HepG2 (cell line): ENCODE measurements around the gene AKIRIN1. TPM values are rescaled to one million over a fixed set of nuclear protein-coding genes. Genes with fewer than 3 reads are reported as not detected.

Source experiments
- ATAC-seq: fragments of 200-7000 bp; cut with Tn5 transposase; 3 replicates; pipeline ENCODE4 v1.9.1; 2020; ENCODE audit warnings: mild to moderate bottlenecking, moderate library complexity
- BruUV-seq: library from RNA; stranded (reverse); fragments of 400-500 nt; replicated peaks from 2 replicates; lab custom pipeline; 2021; lab: Mats Ljungman, UMichigan
- CTCF ChIA-PET: fragments of 300-600 bp; formaldehyde crosslinking; extraction: SDS; loops from one replicate; lab custom pipeline; 2021; ENCODE audit warnings: low total read pairs, inconsistent platforms, low intra/inter-chr PET ratio; lab: Yijun Ruan, JAX
- POLR2A ChIA-PET: fragments of 350-600 bp; sonication (Branson Sonifier 250); formaldehyde crosslinking; loops from one replicate; lab custom pipeline; 2020; ENCODE audit warnings: antibody characterized with exemption, inconsistent platforms; lab: Yijun Ruan, JAX
- DNase-seq: peaks from one replicate; pipeline ENCODE4 v3.0.0-alpha.2; 2015; ENCODE audit warnings: low spot score
- FAIRE-seq: peaks from 3 replicates; lab custom pipeline; 2011; peaks lifted over from hg19 to GRCh38; lab: Jason Lieb, UNC
- H2AFZ ChIP-seq: one replicate; pipeline ENCODE4 v1.6.1; 2011; ENCODE audit warnings: low read length, inconsistent platforms
- H3K27ac ChIP-seq: fragments of 300-600 bp; 3 replicates; pipeline ENCODE4 v1.8.0; 2011; ENCODE audit warnings: mixed run types, mild to moderate bottlenecking, mixed read lengths, low read length, inconsistent platforms; ENCODE audit not compliant: insufficient read depth; ENCODE audit errors: extremely low read length
- H3K27me3 ChIP-seq, 2 experiments: fragments of 200-600 bp in 1 of 2; 2 replicates in 1 of 2; 3 replicates in 1 of 2; pipeline versions ENCODE4 v1.6.0 to v1.8.0; 2011; ENCODE audit warnings: low read length in 2 of 2, mild to moderate bottlenecking in 2 of 2, moderate library complexity in 2 of 2, inconsistent platforms in 1 of 2; ENCODE audit not compliant: insufficient read depth in 2 of 2, control insufficient read depth in 1 of 2
- H3K36me3 ChIP-seq, 2 experiments: fragments of 200-600 bp in 1 of 2; replicated peaks in 1 of 2; 2 replicates in 1 of 2; 3 replicates in 1 of 2; pipeline versions ENCODE4 v1.5.1 to v1.8.0; 2011; ENCODE audit warnings: low read length in 2 of 2, inconsistent platforms in 1 of 2; ENCODE audit not compliant: insufficient read depth in 2 of 2, control insufficient read depth in 1 of 2
- H3K4me1 ChIP-seq: 2 replicates; pipeline ENCODE4 v1.5.1; 2012; ENCODE audit warnings: low read length, inconsistent platforms; ENCODE audit not compliant: insufficient read depth
- H3K4me2 ChIP-seq: 2 replicates; pipeline ENCODE4 v1.6.0; 2011; ENCODE audit warnings: low read depth, low read length, inconsistent platforms
- H3K4me3 ChIP-seq, 3 experiments: fragments of 200-600 bp in 1 of 3; sonication (generic), shearing (Covaris generic) in 1 of 3; replicated peaks in 1 of 3; 2 replicates each; pipeline ENCODE4 v1.5.1; 2011 to 2016; ENCODE audit warnings: low read length in 3 of 3, inconsistent platforms in 2 of 3, low read depth in 2 of 3, mild to moderate bottlenecking in 2 of 3, control low read depth in 1 of 3, mixed read lengths in 1 of 3; ENCODE audit not compliant: insufficient read depth in 1 of 3
- H3K79me2 ChIP-seq: one replicate; pipeline ENCODE4 v1.6.1; 2011; ENCODE audit warnings: low read length, inconsistent platforms; ENCODE audit not compliant: insufficient read depth
- H3K9ac ChIP-seq: 2 replicates; pipeline ENCODE4 v1.6.0; 2011; ENCODE audit warnings: mild to moderate bottlenecking, low read depth, low read length, inconsistent platforms; ENCODE audit not compliant: insufficient read depth
- H3K9me3 ChIP-seq: 2 replicates; pipeline ENCODE4 v1.5.1; 2012; ENCODE audit warnings: mild to moderate bottlenecking, low read length
- H4K20me1 ChIP-seq: 2 replicates; pipeline ENCODE4 v1.6.0; 2011; ENCODE audit warnings: inconsistent platforms, mild to moderate bottlenecking, low read length, moderate library complexity; ENCODE audit not compliant: insufficient read depth
- BCL3 ChIP-seq: sonication (generic); formaldehyde crosslinking; IDR thresholded peaks from 2 replicates; pipeline ENCODE4 v1.5.1; 2020; ENCODE audit warnings: mild to moderate bottlenecking, missing genetic modification reagents, moderate library complexity
- FOSL2 ChIP-seq: sonication (generic); formaldehyde crosslinking; IDR thresholded peaks from 2 replicates; pipeline ENCODE4 v1.4.0; 2020; ENCODE audit warnings: missing genetic modification reagents
- GATA4 ChIP-seq: sonication (generic); IDR thresholded peaks from 2 replicates; pipeline ENCODE4 v1.6.1; 2016; ENCODE audit warnings: antibody characterized with exemption, low read depth, borderline replicate concordance
- KIAA2018 ChIP-seq: sonication (generic); formaldehyde crosslinking; IDR thresholded peaks from 2 replicates; pipeline ENCODE4 v1.5.0; 2020; ENCODE audit warnings: mild to moderate bottlenecking, missing genetic modification reagents, borderline replicate concordance
- NFE2 ChIP-seq: sonication (generic); formaldehyde crosslinking; IDR thresholded peaks from 2 replicates; pipeline ENCODE4 v1.4.0; 2020; ENCODE audit warnings: missing genetic modification reagents
- NFE2L2 ChIP-seq: fragments of 150-350 bp; IDR thresholded peaks from 2 replicates; pipeline ENCODE4 v1.6.1; 2014; ENCODE audit warnings: low read length
- SNAPC4 ChIP-seq: sonication (generic); formaldehyde crosslinking; IDR thresholded peaks from 2 replicates; pipeline ENCODE4 v1.4.0; 2020; ENCODE audit warnings: mild to moderate bottlenecking, missing genetic modification reagents
- TEAD3 ChIP-seq: optimal IDR thresholded peaks from 2 replicates; pipeline ENCODE3; 2016; ENCODE audit warnings: borderline replicate concordance
- ZNF564 ChIP-seq: sonication (generic); formaldehyde crosslinking; IDR thresholded peaks from 2 replicates; pipeline ENCODE4 v1.8.1; 2023; ENCODE audit warnings: mild to moderate bottlenecking, missing genetic modification reagents
- WGBS: methylation state at CpG from one replicate; pipeline ENCODE4 v1.1.6; 2017; ENCODE audit warnings: low lambda C conversion rate; 5-methylcytosine and 5-hydroxymethylcytosine counted together
- in situ Hi-C: cut with HindIII; loops from 2 replicates; pipeline ENCODE4 v1.10.0; 2017; ENCODE audit warnings: low pct_unique_long_range_greater_than_20kb; ENCODE audit not compliant: extremely low pct_ligation_motif_present
- intact Hi-C: fragments of 100-400 bp; cut with micrococcal nuclease; formaldehyde crosslinking; loops from one replicate; pipeline ENCODE4 v1.10.0; 2022; ENCODE audit not compliant: unreplicated experiment
- polyA plus RNA-seq, 8 experiments: library from polyadenylated mRNA; depleted of rRNA in 3 of 8; stranded (reverse) in 7 of 8; unstranded in 1 of 8; fragments of >200 nt; fragmentation: Illumina TruSeq in 4 of 8; extraction: Trizol in 4 of 8; gene quantifications; 2 replicates each; pipeline versions ENCODE4 v1.2.1 to v1.2.3, GENCODE V29; 2011 to 2016; ENCODE audit warnings: low read depth in 4 of 8, missing spikeins in 1 of 8, mixed read lengths in 1 of 8; ENCODE audit not compliant: insufficient read depth in 1 of 8
- total RNA-seq, 5 experiments: library from RNA; depleted of rRNA; stranded (reverse); fragments of >200 nt; fragmentation: Illumina TruSeq; extraction: Trizol; gene quantifications; 2 replicates each; pipeline ENCODE4 v1.2.3, GENCODE V29; 2016; ENCODE audit warnings: low read depth in 1 of 5

Gene AKIRIN1
- total and polyA plus RNA-seq, 2 of the 13 experiments (the other 11 are each of a cell fraction or from before 2014, with no cell fraction given) = 123 to 157 TPM

GRCh38 chr1:38958967-38959366 is 32.1 kb upstream of the AKIRIN1 start:
- no peak for FAIRE-seq
- ChIA-PET POLR2A (no interaction called here), CTCF (no interaction called here)
- BruUV-seq = no TSS peak
- peaks cover 53% of the 10 kb centered on the region for H3K4me1 ChIP-seq
- WGBS = 97% methylated on average over 2 of the region's 2 CpGs
- no peak overlapping the region for H3K4me3 ChIP-seq
- H3K9me3 ChIP-seq = no peaks in the 10 kb centered on the region
- H2AFZ ChIP-seq = no peak overlapping the region
- DNase-seq = peak; percentile 15
- H3K27me3 ChIP-seq = no peaks in the 10 kb centered on the region
- in situ Hi-C loops = no loop called here
- H4K20me1 ChIP-seq = no peaks in the 10 kb centered on the region
- H3K36me3 ChIP-seq = no peaks in the 10 kb centered on the region
- no peaks in the 10 kb centered on the region for H3K79me2 ChIP-seq
- intact Hi-C loops = no loop called here
- no peak overlapping the region for H3K4me2 ChIP-seq
- no peak for ATAC-seq
- H3K27ac ChIP-seq = peak overlapping the region; percentile 42
- no peak overlapping the region for H3K9ac ChIP-seq
- peak; percentile 96 for TF ChIP-seq ZNF564 (CRISPR knock-in tag)
- TF ChIP-seq NFE2 (CRISPR knock-in tag) = peak; percentile 87; the same call in 1 of the 2 replicates
- peak; percentile 22 for TF ChIP-seq TEAD3 (CRISPR knock-in tag)
- TF ChIP-seq BCL3 (CRISPR knock-in tag) = no peak
- TF ChIP-seq FOSL2 = peak; percentile 73
- no peak for TF ChIP-seq KIAA2018
- peak; percentile 87 for TF ChIP-seq NFE2L2
- TF ChIP-seq GATA4 = no peak
- TF ChIP-seq SNAPC4 (CRISPR knock-in tag) = no peak
